ENCODE results near the gene HOXB2.

DNA sequence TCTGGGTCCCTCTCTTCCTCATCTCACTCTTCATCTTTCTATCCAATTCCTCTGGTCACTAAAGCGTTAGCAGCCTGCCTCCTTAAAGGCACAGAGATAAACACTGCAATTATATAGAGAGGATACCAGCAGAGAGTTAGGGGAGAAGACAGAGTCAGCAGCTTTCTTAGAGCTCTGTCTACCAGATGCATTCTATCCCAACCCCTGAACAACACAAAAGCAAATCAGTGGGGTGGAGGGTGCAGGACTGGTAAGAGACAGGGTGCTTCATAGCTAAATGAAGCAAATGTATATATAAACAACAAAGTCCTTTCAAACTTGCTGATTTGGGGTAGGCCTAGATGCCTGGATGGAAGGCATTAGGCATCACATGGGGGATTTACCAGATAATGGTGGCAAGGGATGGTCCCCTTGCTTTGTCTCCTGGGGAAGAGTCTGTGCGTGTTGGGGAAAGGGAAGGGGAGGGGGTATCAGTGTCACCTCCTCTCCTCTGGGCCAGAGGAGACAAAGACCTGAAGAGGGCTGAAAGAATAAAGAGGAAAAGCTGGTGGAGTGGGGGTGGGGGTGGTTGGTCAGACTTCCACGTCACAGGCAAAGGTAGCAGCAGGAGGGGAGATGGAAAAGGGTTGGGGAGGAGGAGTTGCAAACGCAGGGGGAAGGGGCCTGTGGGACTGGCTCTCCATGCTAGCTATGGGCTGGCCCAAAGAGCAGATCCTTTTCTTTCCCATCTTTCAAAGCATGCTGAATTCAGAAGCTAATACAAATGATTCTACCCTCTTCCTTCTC is 21.2 kb upstream of the HOXB2 start:
- TF ChIP-seq CBX5 (IDR thresholded peaks at IDR 0.05; ENCODE audit: borderline replicate concordance, low read depth): no peak
- TF ChIP-seq CXXC5 (CRISPR knock-in tag; IDR thresholded peaks at IDR 0.05): no peak
- TF ChIP-seq ZNF384 (IDR thresholded peaks at IDR 0.05; ENCODE audit: low read depth, low read length): no peak
- no peak for TF ChIP-seq EP300 (IDR thresholded peaks at IDR 0.05; ENCODE audit: low read length)
- TF ChIP-seq SMAD3 (CRISPR knock-in tag; conservative IDR thresholded peaks at IDR 0.05): no peak
- no peak for TF ChIP-seq CEBPB (tag; IDR thresholded peaks at IDR 0.05)
- TF ChIP-seq, protein P1, sequence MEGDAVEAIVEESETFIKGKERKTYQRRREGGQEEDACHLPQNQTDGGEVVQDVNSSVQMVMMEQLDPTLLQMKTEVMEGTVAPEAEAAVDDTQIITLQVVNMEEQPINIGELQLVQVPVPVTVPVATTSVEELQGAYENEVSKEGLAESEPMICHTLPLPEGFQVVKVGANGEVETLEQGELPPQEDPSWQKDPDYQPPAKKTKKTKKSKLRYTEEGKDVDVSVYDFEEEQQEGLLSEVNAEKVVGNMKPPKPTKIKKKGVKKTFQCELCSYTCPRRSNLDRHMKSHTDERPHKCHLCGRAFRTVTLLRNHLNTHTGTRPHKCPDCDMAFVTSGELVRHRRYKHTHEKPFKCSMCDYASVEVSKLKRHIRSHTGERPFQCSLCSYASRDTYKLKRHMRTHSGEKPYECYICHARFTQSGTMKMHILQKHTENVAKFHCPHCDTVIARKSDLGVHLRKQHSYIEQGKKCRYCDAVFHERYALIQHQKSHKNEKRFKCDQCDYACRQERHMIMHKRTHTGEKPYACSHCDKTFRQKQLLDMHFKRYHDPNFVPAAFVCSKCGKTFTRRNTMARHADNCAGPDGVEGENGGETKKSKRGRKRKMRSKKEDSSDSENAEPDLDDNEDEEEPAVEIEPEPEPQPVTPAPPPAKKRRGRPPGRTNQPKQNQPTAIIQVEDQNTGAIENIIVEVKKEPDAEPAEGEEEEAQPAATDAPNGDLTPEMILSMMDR (IDR thresholded peaks at IDR 0.05 in 2 of 3, conservative IDR thresholded peaks at IDR 0.05 in 1 of 3; ENCODE audit: insufficient read depth in 2 of 3, low read depth in 1 of 3, low read length in 3 of 3): no peak
- no peak for TF ChIP-seq ZNF239 (CRISPR knock-in tag; IDR thresholded peaks at IDR 0.05)
